Pulmonary artery endothelial cell (primary cell): ENCODE results near the gene MUC20. TPM values are rescaled to one million over a fixed set of nuclear protein-coding genes. Genes with fewer than 3 reads are reported as not detected.
"Not testable (repeated sequence)": the region's sequence is repeated elsewhere in the genome, so short reads cannot be mapped to it uniquely, and the experiment has no call there.

Experiments
- DNase-seq: peaks from one replicate; pipeline ENCODE4 v3.0.0-alpha.2; 2011; ENCODE audit warnings: low read depth, low spot score
- total RNA-seq: library from RNA; depleted of rRNA; stranded (reverse); fragments of >200 nt; gene quantifications from 2 replicates; pipeline ENCODE4 v1.2.3, GENCODE V29; 2014

Gene MUC20
- total RNA-seq, 1 donor from 2014 or later = 0.20 TPM

GRCh38 chr3:195770841-195771645, 50.3 kb downstream of the MUC20 start:
- not testable (repeated sequence) for DNase-seq

- DNase-seq = no peak
Observed at GRCh38 chr3:195771646-195772300, 51.0 kb downstream of the MUC20 start.

- no peak for DNase-seq
Observed at GRCh38 chr3:195773956-195774537, 53.3 kb downstream of the MUC20 start.

GRCh38 chr3:195774917-195775316, 54.1 kb downstream of the MUC20 start:
- DNase-seq = no peak

- DNase-seq = no peak
Observed at GRCh38 chr3:195777975-195778374, 57.2 kb downstream of the MUC20 start.

- not testable (repeated sequence) for DNase-seq
Observed at GRCh38 chr3:195781236-195781635, 60.5 kb downstream of the MUC20 start.

Other genes with a start within 250 kb of the MUC20 start
- gene PPP1R2, start 177.7 kb upstream of the MUC20 start, total RNA-seq = 77.8 and 168 TPM in 2 replicates
- gene APOD, start 137.0 kb upstream of the MUC20 start, total RNA-seq = 1.3 and 25.1 TPM in 2 replicates
- not detected in 2 replicates for gene MUC4, start 91.0 kb downstream of the MUC20 start, total RNA-seq
- 8.0 and 10.5 TPM in 2 replicates for gene TNK2, start 187.6 kb downstream of the MUC20 start, total RNA-seq